Activated CD8-positive, alpha-beta T cell treated with anti-CD3 and anti-CD28 coated beads, Interleukin-2, amount 10 ng/mL, durations not matched to agents 7 days and 5 days (primary cell): ENCODE results near the gene SYNM. TPM values are rescaled to one million over a fixed set of nuclear protein-coding genes. Genes with fewer than 3 reads are reported as not detected.
"Not testable (repeated sequence)": the region's sequence is repeated elsewhere in the genome, so short reads cannot be mapped to it uniquely, and the experiment has no call there.

Experiments
- ATAC-seq: fragments of 150-1000 bp; cut with Tn5 transposase; one replicate; pipeline ENCODE4 v1.10.0; 2021; ENCODE audit warnings: moderate library complexity
- CTCF ChIA-PET: fragments of 350-600 bp; sonication (Branson Sonifier 250); formaldehyde crosslinking; loops from one replicate; lab custom pipeline; 2021; ENCODE audit warnings: antibody characterized with exemption; lab: Charles Lee
- POLR2A ChIA-PET: fragments of 350-600 bp; sonication (Branson Sonifier 250); formaldehyde crosslinking; loops from one replicate; lab custom pipeline; 2021; ENCODE audit warnings: antibody characterized with exemption; lab: Charles Lee
- DNase-seq: peaks from one replicate; pipeline ENCODE4 v3.0.0-alpha.2; 2020
- H3K27ac Mint-ChIP-seq: one replicate; pipeline ENCODE4 v1.8.0; 2021; ENCODE audit warnings: mild to moderate bottlenecking, mixed read lengths
- H3K27me3 Mint-ChIP-seq: one replicate; pipeline ENCODE4 v1.8.0; 2021; ENCODE audit warnings: low read depth, mixed read lengths
- H3K36me3 Mint-ChIP-seq: one replicate; pipeline ENCODE4 v1.8.0; 2021; ENCODE audit warnings: low read depth, mixed read lengths
- H3K4me1 Mint-ChIP-seq: one replicate; pipeline ENCODE4 v1.8.0; 2021; ENCODE audit warnings: low read depth, mixed read lengths
- H3K4me3 Mint-ChIP-seq: one replicate; pipeline ENCODE4 v1.8.0; 2021; ENCODE audit warnings: mild to moderate bottlenecking, mixed read lengths
- H3K9me3 Mint-ChIP-seq: one replicate; pipeline ENCODE4 v1.8.0; 2022; ENCODE audit warnings: mixed read lengths; ENCODE audit not compliant: insufficient read depth
- total RNA-seq, 2 experiments: library from RNA; stranded (reverse); gene quantifications; one replicate each; pipeline ENCODE4 v1.2.3, GENCODE V29; 2021

Gene SYNM
- total RNA-seq, 2 experiments from 2014 or later, result 0.18 to 0.29 TPM

DNA sequence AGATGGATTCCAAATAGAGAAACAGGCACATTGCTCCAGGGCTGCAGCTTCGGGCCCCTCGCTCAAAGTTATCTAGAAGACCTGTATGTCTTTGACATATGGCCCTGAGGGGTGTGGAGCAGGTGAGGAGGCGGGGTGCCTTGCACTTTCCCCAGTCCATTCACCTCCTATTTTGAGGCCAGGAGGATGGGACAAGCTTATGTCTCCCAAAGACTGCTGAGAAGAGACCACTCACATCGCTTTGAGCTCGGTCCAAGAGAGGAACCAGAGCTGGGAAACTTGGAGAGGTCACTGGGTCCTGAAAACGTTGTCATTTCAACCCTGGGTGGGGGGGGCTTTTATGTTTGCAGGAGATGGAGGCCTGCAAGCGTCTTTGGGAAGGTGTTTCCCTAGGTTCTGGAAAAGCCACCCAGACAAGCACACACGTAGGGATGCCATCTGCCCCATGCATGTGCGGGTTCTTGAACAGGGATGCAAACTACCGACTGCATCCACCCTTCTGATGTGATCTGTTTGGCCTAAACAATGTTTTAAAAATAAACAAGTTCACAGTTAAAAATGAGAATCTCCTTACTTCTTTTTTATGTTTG lies 33.7 kb upstream of the SYNM start:
- no peaks in the 10 kb centered on the region for H3K36me3 Mint-ChIP-seq
- H3K27ac Mint-ChIP-seq, result no peak overlapping the region
- ChIA-PET POLR2A (no interaction called here), CTCF (interaction anchor here (2.7 kb wide), 1 partner anchor 12 kb away, joined by 8 read pairs; no protein-coding TSS in a partner anchor)
- no peaks in the 10 kb centered on the region for H3K9me3 Mint-ChIP-seq
- H3K4me3 Mint-ChIP-seq, result no peak overlapping the region
- no peak for DNase-seq
- no peaks in the 10 kb centered on the region for H3K4me1 Mint-ChIP-seq
- H3K27me3 Mint-ChIP-seq, result peaks cover 4% of the 10 kb centered on the region
- ATAC-seq, result no peak

DNA sequence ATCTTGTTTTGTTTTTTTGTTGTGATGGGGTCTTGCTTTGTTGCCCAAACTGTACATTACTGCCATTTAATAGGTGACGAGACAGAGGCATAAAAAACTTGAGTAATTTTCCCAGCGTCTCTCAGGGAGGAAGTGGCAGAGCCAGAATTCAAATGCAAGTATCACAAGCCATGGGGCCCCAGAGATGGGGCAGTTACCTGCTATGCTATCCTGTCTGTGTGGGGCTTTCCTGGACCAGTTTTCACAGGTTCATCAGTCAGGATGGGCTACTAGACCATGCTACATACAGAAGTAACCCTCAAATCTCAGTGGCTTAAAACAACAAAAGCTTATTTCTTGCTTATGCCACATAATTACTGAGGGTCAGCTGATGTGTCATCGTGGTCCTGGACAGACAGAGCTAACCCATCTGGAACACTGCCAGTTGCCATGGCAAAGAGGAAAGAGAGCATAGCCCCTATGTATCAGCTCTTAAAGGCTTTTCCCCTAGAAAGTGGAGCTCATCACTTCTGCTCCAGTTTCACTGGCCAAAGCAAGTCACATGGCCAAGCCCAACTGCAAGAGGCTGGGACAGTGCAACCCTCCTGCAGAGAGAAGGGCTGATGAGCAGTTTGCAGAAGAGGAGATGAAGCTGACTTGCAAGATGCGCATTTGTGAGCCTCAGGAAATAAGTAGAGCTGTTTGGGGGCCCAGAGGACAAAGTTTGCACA lies 31.7 kb upstream of the SYNM start:
- POLR2A ChIA-PET, result interaction anchor here (1.0 kb wide), 1 partner anchor 14 kb away, joined by 3 read pairs; no protein-coding TSS in a partner anchor
- DNase-seq (no peak), ATAC-seq (no peak)
- CTCF ChIA-PET, result interaction anchor here (1.3 to 2.1 kb wide), 3 partner anchors 11 to 554 kb away, joined by 4 to 10 read pairs (median 4); no protein-coding TSS in a partner anchor
- Mint-ChIP-seq H3K9me3 (no peaks in the 10 kb centered on the region), H3K27me3 (peaks cover 4% of the 10 kb centered on the region), H3K36me3 (no peaks in the 10 kb centered on the region), H3K27ac (no peak overlapping the region), H3K4me1 (peaks cover 5% of the 10 kb centered on the region), H3K4me3 (no peak overlapping the region)

DNA sequence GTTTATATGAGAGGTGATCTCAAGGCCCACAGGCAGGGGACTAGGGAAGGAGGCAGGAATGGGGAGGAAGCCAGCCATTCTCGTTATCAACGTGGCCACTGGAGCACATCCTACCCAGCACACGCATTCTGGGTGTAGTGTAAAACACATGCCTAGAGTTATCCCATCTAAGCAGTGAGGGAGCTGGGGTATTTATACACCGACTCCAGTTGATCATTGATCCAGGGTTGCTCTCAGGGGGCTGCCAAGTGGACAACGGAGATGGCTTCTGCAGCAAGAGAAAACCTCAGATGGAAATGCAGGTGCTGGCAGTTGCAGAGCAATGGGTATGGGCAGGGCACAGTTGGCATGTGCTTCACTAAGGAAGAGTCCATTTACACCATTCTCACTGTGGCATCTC lies 30.4 kb upstream of the SYNM start:
- Mint-ChIP-seq H3K4me3 (no peak overlapping the region), H3K4me1 (peaks cover 5% of the 10 kb centered on the region), H3K9me3 (no peaks in the 10 kb centered on the region), H3K27me3 (peaks cover 11% of the 10 kb centered on the region), H3K27ac (no peak overlapping the region), H3K36me3 (no peaks in the 10 kb centered on the region)
- CTCF ChIA-PET, result interaction anchor here (2.1 to 3.3 kb wide), 2 partner anchors 12 to 16 kb away, joined by 10 to 12 read pairs; no protein-coding TSS in a partner anchor
- no peak for ATAC-seq
- POLR2A ChIA-PET, result no interaction called here
- DNase-seq, result no peak

DNA sequence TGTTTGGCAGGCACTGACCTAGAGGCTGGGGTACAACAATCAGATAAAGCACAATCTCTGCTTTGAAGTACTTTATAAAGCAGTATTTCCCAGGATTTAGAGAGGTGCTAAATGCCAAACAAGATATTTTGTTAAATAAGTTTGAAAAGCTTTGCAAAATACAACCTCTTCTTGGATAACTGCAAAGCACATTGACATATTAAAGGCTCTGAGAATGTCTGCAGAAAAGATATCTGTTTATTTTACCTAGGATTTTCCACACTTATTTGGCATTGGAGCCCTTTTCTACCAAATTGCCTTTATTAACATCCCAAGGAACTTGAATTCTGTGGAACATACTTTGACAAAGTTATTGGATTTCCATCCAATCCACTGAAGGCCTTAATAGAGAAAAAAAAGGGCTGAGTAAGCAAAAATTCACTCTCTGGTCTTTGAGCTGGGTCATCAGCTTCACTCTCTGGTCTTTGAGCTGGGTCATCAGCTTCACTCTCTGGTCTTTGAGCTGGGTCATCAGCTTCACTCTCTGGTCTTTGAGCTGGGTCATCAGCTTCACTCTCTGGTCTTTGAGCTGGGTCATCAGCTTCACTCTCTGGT lies 29.7 kb upstream of the SYNM start:
- POLR2A ChIA-PET, DNase-seq: not testable (repeated sequence)
- peaks cover 12% of the 10 kb centered on the region for H3K27me3 Mint-ChIP-seq

DNA sequence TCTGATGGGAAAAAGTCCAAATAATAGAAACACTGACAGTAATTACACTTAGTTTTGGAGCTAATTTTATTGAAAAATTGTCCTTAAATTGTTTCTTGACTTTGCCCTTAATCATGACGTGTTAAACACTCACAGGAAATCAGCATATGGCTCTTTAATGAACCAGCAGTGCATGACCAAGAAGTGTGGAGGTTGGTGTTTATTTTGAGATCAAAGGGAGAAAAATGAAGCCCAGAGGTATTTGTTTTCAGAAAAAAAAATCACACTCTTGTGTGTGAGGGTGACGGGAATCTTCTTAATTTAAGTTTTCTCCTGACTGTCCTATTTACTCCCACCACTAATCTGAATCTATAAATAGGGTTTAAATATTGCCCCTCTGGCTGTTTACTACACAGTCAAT lies 28.8 kb upstream of the SYNM start:
- Mint-ChIP-seq H3K27ac (no peak overlapping the region), H3K9me3 (no peaks in the 10 kb centered on the region), H3K4me3 (peak overlapping the region; percentile 63), H3K27me3 (peaks cover 16% of the 10 kb centered on the region), H3K4me1 (peaks cover 5% of the 10 kb centered on the region), H3K36me3 (no peaks in the 10 kb centered on the region)
- ChIA-PET CTCF (interaction anchor here (0.9 to 4.0 kb wide), 43 partner anchors 8 to 649 kb away, joined by 3 to 17 read pairs (median 5); partner anchors contain the start of gene SYNM), POLR2A (no interaction called here)
- DNase-seq, result no peak
- ATAC-seq, result peak; percentile 19

More for the DNA sequence above, 29.7 kb upstream of the SYNM start:
- H3K36me3 Mint-ChIP-seq, H3K9me3 Mint-ChIP-seq, H3K4me3 Mint-ChIP-seq, ATAC-seq, H3K27ac Mint-ChIP-seq, H3K4me1 Mint-ChIP-seq: not testable (repeated sequence)
- CTCF ChIA-PET, result interaction anchor here (1.2 to 3.3 kb wide), 10 partner anchors 11 to 633 kb away, joined by 3 to 16 read pairs (median 11); no protein-coding TSS in a partner anchor

DNA sequence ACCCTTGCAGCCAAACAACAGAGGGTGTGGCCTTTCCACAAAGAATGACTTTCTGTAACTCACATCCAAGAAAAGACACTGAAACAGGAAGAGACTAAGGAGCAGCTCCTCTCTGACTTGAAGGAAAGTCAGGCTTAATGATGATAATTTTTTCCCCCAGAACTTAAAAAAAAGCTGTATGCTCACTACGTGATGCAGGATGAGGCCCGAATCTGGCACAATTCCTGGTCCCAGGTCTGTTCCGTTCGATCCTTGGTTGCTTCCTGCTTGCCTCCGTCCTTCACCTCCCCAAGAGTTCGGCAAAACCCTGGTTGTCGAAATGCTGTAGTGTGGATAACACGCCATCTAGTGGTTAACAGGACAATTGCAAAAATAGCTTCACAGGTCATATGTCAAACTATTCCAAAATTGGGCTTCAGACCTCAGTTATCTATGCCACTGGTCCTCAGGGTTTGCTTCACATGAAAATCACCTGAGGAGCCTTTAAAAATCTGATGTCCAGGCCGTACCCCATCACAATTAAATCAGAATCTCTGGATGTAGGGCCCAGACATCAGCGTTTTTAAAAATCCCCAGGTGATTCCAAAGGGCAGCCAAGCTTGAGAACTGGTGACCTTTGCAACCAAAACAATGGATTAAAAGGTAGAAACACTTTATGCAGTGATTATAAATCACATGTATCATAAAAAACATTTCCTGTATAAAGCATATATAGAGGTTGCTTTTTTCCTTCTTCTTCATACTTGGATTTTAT lies 28.1 kb upstream of the SYNM start:
- no peaks in the 10 kb centered on the region for H3K36me3 Mint-ChIP-seq
- H3K27ac Mint-ChIP-seq, result no peak overlapping the region
- CTCF ChIA-PET, result interaction anchor here (0.6 to 4.0 kb wide), 47 partner anchors 8 to 649 kb away, joined by 3 to 17 read pairs (median 4); partner anchors contain the start of gene SYNM
- peak overlapping the region; percentile 63 for H3K4me3 Mint-ChIP-seq
- ATAC-seq, result peak; percentile 88
- no peaks in the 10 kb centered on the region for H3K9me3 Mint-ChIP-seq
- peaks cover 5% of the 10 kb centered on the region for H3K4me1 Mint-ChIP-seq
- H3K27me3 Mint-ChIP-seq, result peaks cover 17% of the 10 kb centered on the region
- POLR2A ChIA-PET, result no interaction called here
- peak; percentile 60 for DNase-seq

DNA sequence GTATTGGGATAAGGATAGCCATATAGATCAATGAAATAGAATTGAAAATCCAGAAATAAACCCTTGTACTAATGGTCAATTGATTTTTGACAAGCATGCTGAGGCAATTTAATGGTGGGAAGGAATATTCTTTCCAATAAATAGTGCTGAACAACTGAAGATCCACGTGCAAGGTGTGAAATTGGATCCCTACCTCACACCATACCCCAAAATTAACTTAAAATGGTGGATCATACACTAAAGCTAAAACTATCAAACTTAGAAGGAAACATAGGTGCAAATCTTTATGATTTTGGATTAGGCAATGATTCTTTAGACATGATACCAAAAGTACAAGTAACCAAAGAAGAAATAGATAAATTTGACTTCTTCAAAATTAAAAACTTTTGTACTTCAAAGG lies 22.1 kb upstream of the SYNM start:
- H3K4me1 Mint-ChIP-seq, result no peaks in the 10 kb centered on the region
- ATAC-seq (no peak), DNase-seq (no peak)
- no peak overlapping the region for H3K4me3 Mint-ChIP-seq
- ChIA-PET CTCF (no interaction called here), POLR2A (no interaction called here)
- no peak overlapping the region for H3K27ac Mint-ChIP-seq
- no peaks in the 10 kb centered on the region for H3K36me3 Mint-ChIP-seq
- no peaks in the 10 kb centered on the region for H3K9me3 Mint-ChIP-seq
- peaks cover 17% of the 10 kb centered on the region for H3K27me3 Mint-ChIP-seq

DNA sequence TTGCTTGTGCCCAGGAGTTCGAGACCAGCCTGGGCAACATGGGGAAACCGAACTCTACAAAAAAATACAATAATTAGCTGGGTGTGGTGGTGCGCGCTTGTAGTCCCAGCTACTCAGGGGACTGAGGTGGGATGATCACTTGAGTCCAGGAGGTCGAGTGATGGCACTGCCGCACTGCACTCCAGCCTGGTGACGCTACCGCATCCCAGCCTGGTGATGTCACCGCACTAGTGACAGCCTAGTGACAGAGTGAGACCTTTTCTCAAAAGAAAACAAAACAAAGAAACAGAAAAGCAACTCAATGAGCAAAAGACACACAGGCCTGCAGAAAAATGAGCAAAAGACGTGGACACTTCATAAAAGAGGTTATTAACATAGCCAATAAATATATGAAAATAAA lies 19.9 kb upstream of the SYNM start:
- peaks cover 2% of the 10 kb centered on the region for H3K4me1 Mint-ChIP-seq
- DNase-seq, result no peak
- H3K27ac Mint-ChIP-seq, result no peak overlapping the region
- no peaks in the 10 kb centered on the region for H3K36me3 Mint-ChIP-seq
- no peak overlapping the region for H3K4me3 Mint-ChIP-seq
- ATAC-seq, result no peak
- POLR2A ChIA-PET, result no interaction called here
- CTCF ChIA-PET, result interaction anchor here (1.0 kb wide), 1 partner anchor 8 kb away, joined by 4 read pairs; no protein-coding TSS in a partner anchor
- H3K27me3 Mint-ChIP-seq, result peaks cover 9% of the 10 kb centered on the region
- H3K9me3 Mint-ChIP-seq, result no peaks in the 10 kb centered on the region

DNA sequence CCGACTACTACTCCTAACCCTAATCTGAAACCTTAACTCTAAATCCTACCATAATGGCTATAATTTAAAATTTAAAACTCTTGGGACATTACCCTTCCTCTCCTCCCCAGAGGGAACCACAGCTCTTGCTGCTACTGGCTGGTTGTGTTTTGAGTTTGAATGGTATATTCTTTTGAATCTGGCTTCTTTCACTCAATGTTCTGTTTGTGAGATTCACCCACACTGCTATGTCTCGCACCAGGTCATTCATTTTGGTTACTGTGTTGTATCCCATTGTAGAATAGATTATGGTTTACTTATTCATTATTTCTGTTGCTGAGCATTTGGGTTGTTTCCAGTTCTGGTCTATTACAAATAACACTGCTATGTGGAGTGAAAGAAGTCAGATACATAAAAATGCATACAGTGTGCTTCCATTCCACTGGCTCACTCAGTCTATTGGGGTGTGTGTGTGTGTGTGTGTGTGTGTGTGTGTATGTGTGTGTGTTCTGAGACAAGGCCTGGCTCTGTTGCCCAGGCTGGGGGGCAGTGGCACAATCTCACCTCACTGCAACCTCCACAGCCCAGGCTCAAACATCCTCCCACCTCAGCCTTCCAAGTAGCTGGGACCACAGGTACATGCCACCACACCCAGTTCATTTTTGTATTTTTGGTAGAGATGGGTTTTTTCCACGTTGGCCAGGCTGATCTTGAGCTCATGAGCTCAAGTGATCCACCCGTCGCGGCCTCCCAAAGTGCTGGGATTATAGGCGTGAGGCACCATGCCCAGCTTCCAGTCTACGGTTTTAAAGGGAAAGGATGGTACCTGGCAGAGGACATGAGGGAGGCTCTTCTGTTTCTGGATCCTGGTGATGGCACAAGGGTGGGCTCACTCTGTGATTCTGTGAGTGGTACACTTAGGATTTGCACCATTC lies 19.2 kb upstream of the SYNM start:
- Mint-ChIP-seq H3K9me3 (no peaks in the 10 kb centered on the region), H3K4me3 (no peak overlapping the region), H3K27ac (no peak overlapping the region), H3K27me3 (peaks cover 9% of the 10 kb centered on the region), H3K4me1 (peaks cover 6% of the 10 kb centered on the region), H3K36me3 (no peaks in the 10 kb centered on the region)
- ChIA-PET CTCF (interaction anchor here (1.0 to 1.3 kb wide), 2 partner anchors 9 kb away, joined by 4 to 12 read pairs; no protein-coding TSS in a partner anchor), POLR2A (no interaction called here)
- ATAC-seq (no peak), DNase-seq (no peak)

DNA sequence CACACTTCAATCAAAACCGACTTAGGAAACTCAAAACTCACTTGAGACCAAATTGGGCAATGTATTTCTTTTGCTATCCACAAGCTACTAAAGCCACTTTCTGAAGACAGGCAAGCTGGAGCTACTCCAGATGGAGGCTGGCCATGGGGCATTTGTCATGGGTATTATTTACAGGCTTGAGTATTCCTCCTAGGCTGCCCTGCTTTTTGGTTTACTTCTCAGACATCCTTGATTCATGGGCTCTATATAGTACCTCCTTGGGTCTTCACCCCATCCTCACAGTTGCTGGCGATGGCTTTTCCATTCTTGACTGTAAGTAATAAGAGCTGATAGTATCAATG lies 18.6 kb upstream of the SYNM start:
- no peak for ATAC-seq
- Mint-ChIP-seq H3K9me3 (no peaks in the 10 kb centered on the region), H3K4me1 (peaks cover 6% of the 10 kb centered on the region), H3K27ac (no peak overlapping the region), H3K36me3 (no peaks in the 10 kb centered on the region), H3K4me3 (no peak overlapping the region), H3K27me3 (peaks cover 5% of the 10 kb centered on the region)
- POLR2A ChIA-PET, result no interaction called here
- no peak for DNase-seq
- CTCF ChIA-PET, result interaction anchor here (1.3 kb wide), 1 partner anchor 10 kb away, joined by 12 read pairs; no protein-coding TSS in a partner anchor
